GM18870 (cell line): ENCODE results near the gene PPP2R3A.
"Not testable (repeated sequence)": the region's sequence is repeated elsewhere in the genome, so short reads cannot be mapped to it uniquely, and the experiment has no call there.

Experiments used
- ATAC-seq: cut with Tn5 transposase; IDR thresholded peaks from one replicate; pipeline ENCODE4 v1.9.1; 2021; ENCODE audit warnings: moderate library complexity; ENCODE audit not compliant: unreplicated experiment

The PPP2R3A gene

GRCh38 chr3:136144397-136144796 is 178.9 kb downstream of the PPP2R3A start:
- not testable (repeated sequence) for ATAC-seq

GRCh38 chr3:136146981-136147729 is 181.6 kb downstream of the PPP2R3A start:
- ATAC-seq = no peak

- ATAC-seq = no peak
Measured at GRCh38 chr3:136149667-136150066, 184.1 kb downstream of the PPP2R3A start.

- no peak for ATAC-seq
Measured at GRCh38 chr3:136151219-136151618, 185.7 kb downstream of the PPP2R3A start.

DNA sequence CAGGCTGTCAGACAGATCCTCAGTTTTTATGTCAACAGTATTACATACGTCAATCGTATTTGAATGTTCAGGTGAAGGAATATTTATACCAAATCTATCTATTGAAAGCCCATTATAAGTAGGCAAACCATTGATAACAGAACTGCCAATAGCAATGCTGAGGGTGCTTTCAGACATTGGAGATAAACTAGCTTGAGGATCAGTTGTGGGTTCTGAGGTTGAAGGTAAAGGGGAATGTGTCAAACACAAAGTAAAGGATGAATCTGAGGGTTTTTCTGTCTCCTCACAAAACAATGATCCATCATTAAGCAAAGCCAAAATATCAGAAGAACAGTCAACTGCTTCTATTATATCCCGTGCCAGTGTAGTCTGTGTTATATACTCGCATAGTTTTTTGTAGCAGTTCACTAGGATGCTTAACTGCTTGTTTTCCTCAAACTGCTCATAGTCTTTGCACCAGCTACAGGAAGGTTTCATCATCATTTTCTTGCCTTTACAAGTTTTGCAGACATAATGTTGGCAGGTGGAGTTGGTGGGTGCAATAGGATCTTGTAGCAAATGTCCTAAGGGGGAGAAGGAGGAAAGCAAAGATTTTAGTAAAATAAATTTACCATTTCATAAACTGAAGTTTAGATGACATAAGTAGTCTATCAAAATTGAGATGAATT is 186.8 kb downstream of the PPP2R3A start:
- no peak for ATAC-seq

GRCh38 chr3:136152963-136153362 is 187.4 kb downstream of the PPP2R3A start:
- ATAC-seq = no peak

DNA sequence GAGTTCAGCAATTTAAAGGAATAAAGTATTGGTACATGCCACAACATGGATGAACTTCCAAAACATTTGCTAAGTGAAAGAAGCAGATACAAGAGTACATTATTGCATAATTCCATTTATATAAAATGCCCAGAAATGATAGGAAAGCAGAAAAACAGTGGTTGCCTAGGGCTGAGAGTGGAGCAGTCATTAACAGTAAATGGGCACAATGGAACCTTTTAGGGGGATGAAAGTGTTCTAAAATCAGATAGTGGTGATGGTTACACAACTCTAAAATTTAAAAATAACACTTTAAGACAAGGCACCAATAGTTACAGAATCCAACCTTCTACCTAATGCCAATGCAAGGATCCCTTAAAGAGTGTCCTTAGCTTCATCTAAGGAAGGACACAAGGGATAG is 196.0 kb downstream of the PPP2R3A start:
- no peak for ATAC-seq

DNA sequence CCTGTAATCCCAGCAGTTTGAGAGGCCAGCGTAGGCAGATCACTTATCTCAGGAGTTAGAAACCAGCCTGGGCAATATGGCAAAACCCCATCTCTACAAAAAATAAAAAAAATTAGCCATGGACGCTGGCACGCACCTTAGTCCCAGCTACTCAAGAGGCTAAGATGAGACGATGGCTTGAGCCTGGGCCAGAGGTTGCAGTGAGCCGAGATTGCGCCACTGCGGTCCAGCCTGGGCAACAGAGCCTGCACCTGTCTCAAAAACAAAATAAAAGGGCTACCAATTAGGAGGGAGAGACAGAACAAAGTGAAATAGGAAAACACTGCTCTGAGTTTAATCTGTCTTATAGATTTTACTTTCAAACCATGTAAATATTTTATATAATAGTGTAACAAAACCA is 196.8 kb downstream of the PPP2R3A start:
- no peak for ATAC-seq

DNA sequence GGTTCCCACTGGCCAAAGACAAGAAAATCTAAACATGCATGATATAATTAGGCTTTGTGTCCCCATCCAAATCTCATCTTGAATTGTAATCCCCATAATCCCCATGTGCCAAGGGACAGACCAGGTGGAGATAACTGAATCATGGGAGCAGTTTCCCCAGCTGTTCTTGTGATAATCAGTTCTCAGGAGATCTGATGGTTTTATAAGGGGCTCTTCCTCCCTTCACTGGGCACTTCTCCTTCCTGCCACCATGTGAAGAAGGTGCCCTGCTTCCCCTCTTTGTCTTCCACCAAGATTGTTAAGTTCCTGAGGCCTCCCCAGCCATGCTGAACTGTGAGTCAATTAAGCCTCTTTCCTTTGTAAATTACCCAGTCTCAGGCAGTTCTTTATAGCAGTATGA is 198.1 kb downstream of the PPP2R3A start:
- not testable (repeated sequence) for ATAC-seq

DNA sequence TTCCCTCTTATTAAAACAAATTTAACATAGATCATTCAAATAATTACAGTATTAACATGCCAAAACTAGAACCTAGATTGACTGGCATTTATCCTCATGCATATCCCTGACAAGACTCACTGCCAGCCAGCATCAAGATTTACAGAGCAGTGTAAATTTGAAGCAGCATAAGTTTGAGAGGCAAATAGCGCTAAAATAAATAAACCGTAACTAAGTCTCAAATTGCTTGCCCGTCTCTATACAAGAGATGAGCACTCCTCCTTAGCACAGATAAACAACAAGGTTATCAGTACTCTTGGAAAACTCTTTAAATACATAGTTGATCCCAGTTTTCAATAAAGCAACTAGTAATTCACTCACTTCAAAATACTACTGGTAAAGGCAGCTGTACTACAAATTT is 201.0 kb downstream of the PPP2R3A start:
- ATAC-seq = no peak

DNA sequence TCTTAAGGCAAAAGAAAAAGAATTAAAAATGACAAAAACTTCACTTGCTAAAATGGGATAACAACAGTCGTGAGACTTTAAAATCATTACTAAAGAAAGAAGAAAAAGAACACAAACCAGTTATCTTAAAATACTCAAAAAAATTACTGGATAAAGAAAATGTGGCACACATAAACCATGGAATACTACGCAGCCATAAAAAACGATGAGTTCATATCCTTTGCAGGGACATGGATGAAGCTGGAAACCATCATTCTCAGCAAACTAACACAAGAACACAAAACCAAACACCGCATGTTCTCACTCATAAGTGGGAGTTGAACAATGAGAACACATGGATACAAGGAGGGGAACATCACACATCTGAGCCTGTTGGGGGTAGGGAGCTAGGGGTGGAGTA is 202.7 kb downstream of the PPP2R3A start:
- ATAC-seq = not testable (repeated sequence)

DNA sequence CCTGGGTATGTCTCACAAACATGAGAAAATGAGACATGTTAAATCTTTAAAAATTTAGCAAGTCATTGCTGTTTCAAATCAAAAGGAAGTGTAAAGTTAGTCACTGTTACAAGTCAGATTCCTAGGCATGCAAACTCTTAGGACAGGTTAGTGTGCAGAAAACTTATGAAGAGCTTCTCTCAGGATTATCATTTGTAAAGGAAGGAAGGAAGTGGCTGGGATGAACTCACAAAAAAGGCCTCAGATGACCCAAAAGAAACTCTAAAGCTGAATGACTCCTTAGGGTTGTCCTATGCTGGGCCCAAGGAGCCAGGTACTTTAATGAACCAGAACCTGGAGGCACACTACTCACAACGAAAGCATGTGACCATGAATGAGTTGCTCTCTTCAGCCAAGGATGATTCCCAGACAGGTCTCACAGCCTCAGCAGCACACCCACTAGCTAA is 205.6 kb downstream of the PPP2R3A start:
- ATAC-seq = no peak

DNA sequence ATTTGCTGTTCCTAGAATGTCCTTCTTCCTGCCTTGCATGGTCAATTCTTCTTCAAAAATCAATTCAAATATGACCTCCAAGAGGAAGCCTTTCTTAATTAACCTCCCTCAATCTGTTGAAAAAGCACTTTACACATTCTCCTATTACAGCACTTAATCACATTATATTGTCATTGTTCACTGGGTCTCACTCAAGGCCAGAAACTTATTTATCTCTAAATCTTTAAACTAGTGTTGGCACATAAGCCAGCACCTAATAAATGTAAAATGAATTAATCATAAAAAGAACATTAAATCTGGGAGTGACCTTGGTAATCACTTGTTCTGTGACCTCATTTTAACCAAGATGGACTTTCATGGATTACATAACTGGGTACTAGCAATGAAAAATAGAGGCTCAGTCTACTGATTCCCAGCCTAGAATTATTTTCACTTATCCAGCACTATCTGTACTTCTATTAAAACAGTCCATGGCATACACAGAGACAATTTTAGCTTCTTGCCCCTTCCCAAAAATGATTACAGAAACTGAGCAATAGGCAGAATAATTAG is 208.5 kb downstream of the PPP2R3A start:
- no peak for ATAC-seq

DNA sequence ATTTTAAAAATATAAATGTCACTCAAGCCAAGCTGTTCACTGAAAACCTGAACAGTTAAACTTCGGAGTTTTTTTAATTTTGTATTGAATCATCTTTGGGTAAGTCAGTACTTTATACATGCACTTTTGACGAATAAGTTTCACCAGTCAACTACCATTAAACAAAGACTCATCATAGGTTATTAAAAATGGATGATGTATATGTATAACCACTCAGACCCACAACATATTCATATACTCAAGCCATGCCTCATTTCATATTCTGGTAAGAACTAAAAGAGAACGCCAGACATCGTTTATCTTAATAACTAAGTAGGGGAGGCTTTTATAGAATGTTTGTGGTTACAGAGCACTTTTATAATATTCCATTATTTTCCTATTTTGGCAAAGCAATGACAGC is 212.3 kb downstream of the PPP2R3A start:
- ATAC-seq = no peak

DNA sequence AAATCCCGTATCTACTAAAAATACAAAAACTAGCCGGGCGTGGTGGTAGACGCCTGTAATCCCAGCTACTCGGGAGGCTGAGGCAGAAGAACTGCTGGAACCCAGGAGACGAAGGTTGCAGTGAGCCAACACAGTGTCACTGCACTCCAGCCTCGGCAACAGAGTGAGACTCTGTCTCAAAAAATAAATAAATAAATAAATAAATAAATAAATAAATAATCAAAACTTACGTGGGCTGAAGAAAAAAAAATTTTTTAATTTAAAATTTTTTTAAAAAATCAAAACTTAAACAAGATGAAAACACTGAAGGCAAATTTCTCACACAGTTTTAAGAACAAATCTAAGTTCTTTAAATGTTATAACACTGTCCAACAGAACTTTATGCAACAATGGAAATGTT is 216.2 kb downstream of the PPP2R3A start:
- ATAC-seq = no peak

- no peak for ATAC-seq
Measured at GRCh38 chr3:136184703-136185102, 219.2 kb downstream of the PPP2R3A start.

DNA sequence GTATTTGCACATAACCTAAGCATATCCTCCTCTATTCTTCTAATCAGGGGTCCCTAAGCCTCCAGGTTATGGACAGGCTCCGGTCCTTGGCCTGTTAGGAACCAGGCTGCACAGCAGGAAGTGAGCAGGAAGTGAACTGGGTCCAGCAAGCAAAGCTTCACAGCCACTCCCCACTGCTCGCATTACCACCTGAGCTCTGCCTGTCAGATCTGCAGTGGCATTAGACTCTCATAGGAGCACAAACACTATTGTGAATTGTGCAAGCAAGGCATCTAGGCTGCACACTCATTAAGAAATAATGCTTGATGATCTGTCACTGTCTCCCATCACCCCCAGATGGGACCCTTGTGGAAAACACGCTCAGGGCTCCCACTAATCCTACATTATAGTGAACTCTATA is 220.8 kb downstream of the PPP2R3A start:
- ATAC-seq = no peak

DNA sequence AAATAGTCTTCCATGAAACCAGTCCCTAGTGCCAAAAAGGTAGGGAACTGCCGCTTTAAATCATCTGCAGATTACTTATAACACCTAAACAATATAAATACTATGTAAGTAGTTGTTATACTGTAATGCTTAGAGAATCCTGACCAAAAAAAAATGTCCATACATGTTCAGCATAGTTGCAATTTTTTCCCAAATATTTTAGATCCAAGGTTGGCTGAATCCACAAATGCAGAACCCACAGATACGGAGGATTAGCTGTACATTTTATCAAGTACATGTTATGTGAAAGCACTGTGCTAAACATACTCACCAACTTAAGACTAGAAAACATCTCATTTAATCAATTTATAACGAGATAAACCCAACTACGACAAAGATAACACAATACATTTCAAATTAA is 221.3 kb downstream of the PPP2R3A start:
- ATAC-seq = no peak

DNA sequence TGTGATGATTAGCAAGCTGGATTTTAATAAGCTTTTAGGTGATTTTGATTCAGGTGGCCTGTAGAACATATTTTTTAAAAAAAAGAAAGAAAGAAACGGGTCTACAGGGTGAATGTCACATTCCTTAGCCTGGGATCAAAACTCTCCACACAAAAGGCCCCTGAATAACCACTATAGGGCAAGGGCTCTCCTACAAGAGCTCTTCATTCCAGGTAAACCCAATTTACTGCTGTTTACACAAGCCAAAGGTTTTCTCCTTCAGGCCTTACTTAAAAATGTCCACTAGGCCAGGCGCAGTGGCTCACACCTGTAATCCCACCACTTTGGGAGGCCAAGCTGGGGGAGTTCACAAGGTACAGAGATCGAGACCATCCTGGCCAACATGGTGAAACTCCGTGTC is 222.3 kb downstream of the PPP2R3A start:
- ATAC-seq = no peak

- ATAC-seq = no peak
Measured at GRCh38 chr3:136189043-136189442, 223.5 kb downstream of the PPP2R3A start.

DNA sequence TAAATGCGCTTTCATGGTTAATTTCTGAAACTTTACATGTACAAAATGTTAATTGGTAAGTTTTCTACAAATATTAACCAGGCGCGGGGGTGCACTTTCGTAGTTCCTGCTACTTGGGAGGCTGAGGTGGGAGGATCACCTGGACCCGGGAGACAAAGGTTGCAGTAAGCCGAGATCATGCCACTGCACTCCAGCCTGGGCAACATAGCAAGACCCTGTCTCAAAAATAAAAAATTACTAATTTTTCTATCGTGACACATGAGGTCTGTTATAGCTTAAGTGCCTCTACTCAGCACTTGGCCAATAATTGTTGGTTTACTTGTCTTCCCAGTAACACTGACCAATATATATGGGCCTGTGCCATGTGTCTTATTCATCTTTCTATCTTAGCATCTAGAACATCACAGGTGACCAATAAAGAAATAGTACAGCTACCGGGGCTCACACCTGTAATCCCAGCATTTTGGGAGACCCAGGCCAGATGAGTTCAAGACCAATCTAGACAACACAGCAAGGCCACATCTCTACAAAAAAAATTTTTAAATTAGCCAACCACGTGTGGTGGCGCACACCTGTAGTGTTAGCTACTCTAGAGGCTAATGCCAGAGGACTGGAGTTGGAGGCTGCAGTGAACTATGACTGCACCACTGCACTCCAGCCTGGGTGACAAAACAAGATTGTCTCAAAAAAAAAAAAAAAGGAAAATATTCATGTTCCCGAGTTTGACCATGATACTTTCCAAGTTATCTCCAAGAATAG is 224.5 kb downstream of the PPP2R3A start:
- no peak for ATAC-seq

GRCh38 chr3:136192195-136192594 is 226.7 kb downstream of the PPP2R3A start:
- ATAC-seq = not testable (repeated sequence)
